Trophoblast cell (in vitro differentiated cells and primary cell): ENCODE results near the gene PARN.
"Not testable (repeated sequence)": the region's sequence is repeated elsewhere in the genome, so short reads cannot be mapped to it uniquely, and the experiment has no call there.

Experiments
- DNase-seq, 2 donors: peaks; one replicate each; pipeline ENCODE4 v3.0.0-alpha.2; 2016
- H2AFZ ChIP-seq: 2 replicates; pipeline ENCODE4 v1.6.1; 2013; ENCODE audit warnings: low read length, moderate library complexity, mild to moderate bottlenecking; ENCODE audit not compliant: insufficient read depth, poor library complexity
- H2AK5ac ChIP-seq: 2 replicates; pipeline ENCODE4 v1.6.1; 2013; ENCODE audit warnings: mild to moderate bottlenecking, low read length
- H2BK120ac ChIP-seq: 2 replicates; pipeline ENCODE4 v1.6.1; 2013; ENCODE audit warnings: low read length, mild to moderate bottlenecking, moderate library complexity; ENCODE audit not compliant: insufficient read depth, poor library complexity
- H2BK12ac ChIP-seq: 2 replicates; pipeline ENCODE4 v1.6.1; 2013; ENCODE audit warnings: mild to moderate bottlenecking, low read length, moderate library complexity
- H2BK5ac ChIP-seq: 2 replicates; pipeline ENCODE4 v1.6.1; 2013; ENCODE audit warnings: low read length, low read depth, moderate library complexity, mild to moderate bottlenecking; ENCODE audit not compliant: poor library complexity
- H3K14ac ChIP-seq: 2 replicates; pipeline ENCODE4 v1.6.1; 2013; ENCODE audit warnings: mild to moderate bottlenecking, low read length
- H3K18ac ChIP-seq: 2 replicates; pipeline ENCODE4 v1.6.1; 2013; ENCODE audit warnings: mild to moderate bottlenecking, low read length
- H3K23ac ChIP-seq: 2 replicates; pipeline ENCODE4 v1.6.1; 2013; ENCODE audit warnings: low read length
- H3K27ac ChIP-seq: 2 replicates; pipeline ENCODE4 v1.5.1; 2013; ENCODE audit warnings: low read depth, mild to moderate bottlenecking, inconsistent platforms, low read length, moderate library complexity
- H3K27me3 ChIP-seq: 2 replicates; pipeline ENCODE4 v1.6.1; 2013; ENCODE audit warnings: inconsistent platforms, mild to moderate bottlenecking, low read length, moderate library complexity; ENCODE audit not compliant: insufficient read depth
- H3K36me3 ChIP-seq, 2 experiments: 1 replicate in 1 of 2; 2 replicates in 1 of 2; pipeline ENCODE4 v1.6.1; 2013; ENCODE audit warnings: low read length in 2 of 2, mild to moderate bottlenecking in 2 of 2, moderate library complexity in 1 of 2; ENCODE audit not compliant: insufficient read depth in 2 of 2, control insufficient read depth in 1 of 2
- H3K4ac ChIP-seq: 2 replicates; pipeline ENCODE4 v1.6.1; 2013; ENCODE audit warnings: low read depth, mild to moderate bottlenecking, low read length, moderate library complexity
- H3K4me1 ChIP-seq, 2 experiments: 1 replicate in 1 of 2; 2 replicates in 1 of 2; pipeline ENCODE4 v1.6.1; 2013; ENCODE audit warnings: low read length in 2 of 2, mild to moderate bottlenecking in 2 of 2, moderate library complexity in 1 of 2; ENCODE audit not compliant: insufficient read depth in 2 of 2, control insufficient read depth in 1 of 2
- H3K4me2 ChIP-seq: 2 replicates; pipeline ENCODE4 v1.6.1; 2013; ENCODE audit warnings: inconsistent platforms, mild to moderate bottlenecking, low read length, moderate library complexity
- H3K4me3 ChIP-seq: 2 replicates; pipeline ENCODE4 v1.5.1; 2013; ENCODE audit warnings: mild to moderate bottlenecking, low read depth, low read length, inconsistent platforms
- H3K79me1 ChIP-seq: one replicate; pipeline ENCODE4 v1.6.1; 2013; ENCODE audit warnings: low read length
- H3K79me2 ChIP-seq: 2 replicates; pipeline ENCODE4 v1.6.1; 2013; ENCODE audit warnings: low read length, mild to moderate bottlenecking; ENCODE audit not compliant: control insufficient read depth, insufficient read depth, poor library complexity
- H3K9ac ChIP-seq: 2 replicates; pipeline ENCODE4 v1.6.1; 2013; ENCODE audit warnings: mild to moderate bottlenecking, low read length
- H3K9me3 ChIP-seq: 2 replicates; pipeline ENCODE4 v1.6.1; 2013; ENCODE audit warnings: low read depth, mild to moderate bottlenecking, control low read depth, inconsistent platforms, low read length; ENCODE audit not compliant: insufficient read depth
- H4K12ac ChIP-seq: 2 replicates; pipeline ENCODE4 v1.6.1; 2013; ENCODE audit warnings: low read depth, mild to moderate bottlenecking, low read length, moderate library complexity
- H4K8ac ChIP-seq: 2 replicates; pipeline ENCODE4 v1.6.1; 2013; ENCODE audit warnings: low read depth, mild to moderate bottlenecking, low read length, moderate library complexity
- H4K91ac ChIP-seq: one replicate; pipeline ENCODE4 v1.6.1; 2013; ENCODE audit warnings: low read depth, mild to moderate bottlenecking, low read length, moderate library complexity
- WGBS: extraction: QIAGEN DNeasy Blood & Tissue Kit; methylation state at CpG from one replicate; pipeline ENCODE4 v1.1.7; 2013; ENCODE audit warnings: missing lambda C conversion rate; ENCODE audit not compliant: insufficient read length, insufficient coverage; ENCODE audit errors: extremely low coverage; 5-methylcytosine and 5-hydroxymethylcytosine counted together

Gene PARN

DNA sequence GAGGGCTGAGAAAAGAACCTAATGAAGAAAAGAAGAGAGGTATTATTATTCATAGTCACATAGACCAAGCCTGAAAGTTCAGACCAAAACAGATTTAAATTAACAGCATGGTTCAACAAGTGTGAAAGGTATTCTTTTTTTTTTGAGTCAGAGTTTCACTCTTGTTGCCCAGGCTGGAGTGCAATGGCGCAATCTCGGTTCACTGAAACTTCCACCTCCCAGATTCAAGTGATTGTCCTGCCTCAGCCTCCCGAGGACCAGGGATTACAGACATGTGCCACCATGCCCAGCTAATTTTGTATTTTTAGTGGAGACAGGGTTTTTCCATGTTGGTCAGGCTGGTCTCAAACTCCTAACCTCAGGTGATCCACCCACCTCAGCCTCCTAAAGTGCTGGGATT lies 49.1 kb downstream of the PARN start:
- H3K23ac ChIP-seq, H2BK5ac ChIP-seq, H3K27ac ChIP-seq, H3K79me2 ChIP-seq, H3K4me2 ChIP-seq, H2BK120ac ChIP-seq, H3K79me1 ChIP-seq, H3K4me1 ChIP-seq, H3K9ac ChIP-seq, H3K18ac ChIP-seq, DNase-seq, H3K27me3 ChIP-seq, H3K4ac ChIP-seq, H2AK5ac ChIP-seq, H3K4me3 ChIP-seq, H4K91ac ChIP-seq, H4K8ac ChIP-seq, H3K14ac ChIP-seq, H2BK12ac ChIP-seq, H3K9me3 ChIP-seq, H4K12ac ChIP-seq, H2AFZ ChIP-seq: not testable (repeated sequence)
- WGBS: no CpG with 5 or more reads among the region's 3 CpGs
- peaks cover 30 to 40% of the 10 kb centered on the region in 2 experiments for H3K36me3 ChIP-seq

DNA sequence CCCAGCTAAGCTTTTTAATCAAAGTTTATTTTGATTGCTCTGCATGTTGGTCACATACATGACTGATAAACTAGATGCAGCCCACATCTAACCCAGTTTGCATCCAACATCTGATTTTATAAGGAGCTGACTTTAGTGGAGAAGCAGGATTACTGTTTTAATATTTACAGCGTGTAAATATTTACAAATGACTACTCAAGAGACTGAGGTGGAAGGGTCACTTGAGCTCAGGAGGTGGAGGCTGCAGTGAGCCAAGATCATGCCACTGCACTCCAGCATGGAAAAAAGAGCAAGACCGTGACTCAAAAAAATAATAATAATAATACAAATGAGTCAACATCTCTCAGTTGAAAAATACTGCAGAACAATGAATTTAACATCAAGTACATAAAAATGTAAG lies 50.8 kb downstream of the PARN start:
- Histone ChIP-seq H3K4me2 (no peak overlapping the region), H2BK120ac (no peak overlapping the region), H3K27ac (no peak overlapping the region), H3K9me3 (peaks cover 4% of the 10 kb centered on the region), H3K18ac (no peak overlapping the region), H2BK12ac (no peak overlapping the region), H4K12ac (no peak overlapping the region), H3K9ac (no peak overlapping the region), H4K8ac (no peak overlapping the region), H3K14ac (no peak overlapping the region), H3K4me3 (no peak overlapping the region), H3K4ac (no peak overlapping the region), H3K4me1 (no peaks in the 10 kb centered on the region), H2BK5ac (no peak overlapping the region), H3K27me3 (no peaks in the 10 kb centered on the region), H3K23ac (no peak overlapping the region), H3K79me2 (no peaks in the 10 kb centered on the region), H3K79me1 (no peaks in the 10 kb centered on the region), H2AK5ac (no peak overlapping the region), H4K91ac (no peak overlapping the region), H2AFZ (no peak overlapping the region), H3K36me3 (peaks cover 35 to 46% of the 10 kb centered on the region in 2 experiments)
- DNase-seq: no peak
- WGBS: no CpG with 5 or more reads among the region's 2 CpGs

DNA sequence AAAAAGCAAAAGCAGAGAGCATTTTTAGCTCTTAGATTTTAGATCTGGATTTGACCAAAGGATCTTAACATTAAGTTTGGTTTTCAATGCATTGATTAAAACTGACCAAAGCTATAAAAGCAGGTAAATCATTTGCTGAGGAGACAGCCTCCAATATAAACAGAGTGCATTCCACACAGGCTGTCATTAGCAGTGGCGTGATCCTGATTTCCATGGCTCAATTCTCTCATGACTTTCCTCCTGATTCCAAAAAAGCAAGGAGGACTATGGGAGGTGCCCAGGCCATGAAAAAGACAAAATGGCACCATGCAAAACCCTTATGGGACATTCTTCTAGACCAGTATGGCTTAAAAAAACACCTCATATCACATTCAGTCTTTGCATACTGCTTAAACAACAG lies 53.5 kb downstream of the PARN start:
- H3K9ac ChIP-seq: peak overlapping the region; percentile 47
- no peak overlapping the region for H4K91ac ChIP-seq
- no peak overlapping the region for H3K14ac ChIP-seq
- WGBS: no CpG with 5 or more reads among the region's 1 CpG
- no peak overlapping the region for H3K23ac ChIP-seq
- H3K27ac ChIP-seq: no peak overlapping the region
- no peak overlapping the region for H3K4me2 ChIP-seq
- H3K79me1 ChIP-seq: no peaks in the 10 kb centered on the region
- no peak overlapping the region for H3K18ac ChIP-seq
- DNase-seq: no peak
- no peak overlapping the region for H3K4me3 ChIP-seq
- no peak overlapping the region for H4K8ac ChIP-seq
- H3K27me3 ChIP-seq: no peaks in the 10 kb centered on the region
- no peaks in the 10 kb centered on the region for H3K4me1 ChIP-seq
- peaks cover 4% of the 10 kb centered on the region for H3K9me3 ChIP-seq
- H2AK5ac ChIP-seq: no peak overlapping the region
- H3K79me2 ChIP-seq: no peaks in the 10 kb centered on the region
- peaks cover 32 to 41% of the 10 kb centered on the region in 2 experiments for H3K36me3 ChIP-seq
- no peak overlapping the region for H2BK12ac ChIP-seq
- H4K12ac ChIP-seq: no peak overlapping the region
- H2BK120ac ChIP-seq: no peak overlapping the region
- H2AFZ ChIP-seq: no peak overlapping the region
- no peak overlapping the region for H2BK5ac ChIP-seq
- no peak overlapping the region for H3K4ac ChIP-seq

DNA sequence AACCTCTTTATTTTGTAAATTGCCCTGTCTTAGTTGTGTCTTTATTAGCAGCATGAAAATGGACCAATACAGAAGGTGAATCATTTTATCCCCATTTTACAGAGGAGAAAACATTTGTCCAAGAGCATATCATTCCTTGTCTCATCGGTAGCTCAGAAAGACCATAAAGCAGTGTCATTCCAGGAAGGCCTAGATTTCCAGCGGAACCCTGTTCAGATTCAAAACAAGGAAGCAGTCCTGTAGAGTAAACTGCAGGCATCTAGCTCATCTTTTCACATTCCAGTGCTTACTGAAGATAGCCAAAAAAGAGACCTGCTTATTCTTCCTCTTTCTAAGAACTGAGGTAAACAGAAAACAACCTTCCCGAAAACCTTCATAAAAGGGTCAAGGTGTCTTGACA lies 54.0 kb downstream of the PARN start:
- H3K18ac ChIP-seq: no peak overlapping the region
- H3K4me2 ChIP-seq: no peak overlapping the region
- no peak overlapping the region for H2AFZ ChIP-seq
- no peak overlapping the region for H2BK5ac ChIP-seq
- H4K12ac ChIP-seq: no peak overlapping the region
- H3K36me3 ChIP-seq: peaks cover 29 to 36% of the 10 kb centered on the region in 2 experiments
- peaks cover 4% of the 10 kb centered on the region for H3K9me3 ChIP-seq
- WGBS: no CpG with 5 or more reads among the region's 3 CpGs
- H4K91ac ChIP-seq: no peak overlapping the region
- no peak overlapping the region for H4K8ac ChIP-seq
- no peak overlapping the region for H2BK12ac ChIP-seq
- H3K14ac ChIP-seq: no peak overlapping the region
- no peak for DNase-seq
- H3K27me3 ChIP-seq: no peaks in the 10 kb centered on the region
- H3K4ac ChIP-seq: no peak overlapping the region
- no peak overlapping the region for H3K23ac ChIP-seq
- H2BK120ac ChIP-seq: no peak overlapping the region
- H2AK5ac ChIP-seq: no peak overlapping the region
- H3K27ac ChIP-seq: no peak overlapping the region
- H3K79me1 ChIP-seq: no peaks in the 10 kb centered on the region
- H3K79me2 ChIP-seq: no peaks in the 10 kb centered on the region
- H3K9ac ChIP-seq: no peak overlapping the region
- no peaks in the 10 kb centered on the region for H3K4me1 ChIP-seq
- no peak overlapping the region for H3K4me3 ChIP-seq
